Activated T-helper 2 cell treated with anti-CD3 and anti-CD28 coated beads, Interferon-gamma antibody, Interleukin-2, Interleukin-4, amounts not matched to agents 10 μg/mL and 5 μg/mL and 100 μg/mL, durations not matched to agents 14 hours and 24 hours and 36 hours (primary cell): ENCODE measurements around the gene GBX1. TPM values are rescaled to one million over a fixed set of nuclear protein-coding genes. Genes with fewer than 3 reads are reported as not detected.

Experiments
- DNase-seq: peaks from one replicate; pipeline ENCODE4 v3.0.0; 2021; ENCODE audit warnings: low spot score
- H3K27ac Mint-ChIP-seq: one replicate; pipeline ENCODE4 v1.8.0; 2021; ENCODE audit warnings: mixed read lengths
- H3K27me3 Mint-ChIP-seq: one replicate; pipeline ENCODE4 v1.8.0; 2021; ENCODE audit warnings: low read depth, mixed read lengths
- H3K36me3 Mint-ChIP-seq: one replicate; pipeline ENCODE4 v1.8.0; 2021; ENCODE audit warnings: low read depth, mixed read lengths
- H3K4me1 Mint-ChIP-seq: one replicate; pipeline ENCODE4 v1.8.0; 2021; ENCODE audit warnings: low read depth, mixed read lengths
- H3K4me3 Mint-ChIP-seq: one replicate; pipeline ENCODE4 v1.8.0; 2021; ENCODE audit warnings: low read depth, mild to moderate bottlenecking, moderate library complexity, mixed read lengths
- H3K9me3 Mint-ChIP-seq: one replicate; pipeline ENCODE4 v1.8.0; 2021; ENCODE audit warnings: mixed read lengths
- intact Hi-C: fragments of 100-400 bp; cut with micrococcal nuclease; formaldehyde crosslinking; loops from one replicate; pipeline ENCODE4 v1.15.1; 2023
- total RNA-seq: library from RNA; stranded (reverse); gene quantifications from 2 replicates; pipeline ENCODE4 v1.2.3, GENCODE V29; 2022

GBX1 gene
- total RNA-seq, 1 donor from 2014 or later = not detected

DNA sequence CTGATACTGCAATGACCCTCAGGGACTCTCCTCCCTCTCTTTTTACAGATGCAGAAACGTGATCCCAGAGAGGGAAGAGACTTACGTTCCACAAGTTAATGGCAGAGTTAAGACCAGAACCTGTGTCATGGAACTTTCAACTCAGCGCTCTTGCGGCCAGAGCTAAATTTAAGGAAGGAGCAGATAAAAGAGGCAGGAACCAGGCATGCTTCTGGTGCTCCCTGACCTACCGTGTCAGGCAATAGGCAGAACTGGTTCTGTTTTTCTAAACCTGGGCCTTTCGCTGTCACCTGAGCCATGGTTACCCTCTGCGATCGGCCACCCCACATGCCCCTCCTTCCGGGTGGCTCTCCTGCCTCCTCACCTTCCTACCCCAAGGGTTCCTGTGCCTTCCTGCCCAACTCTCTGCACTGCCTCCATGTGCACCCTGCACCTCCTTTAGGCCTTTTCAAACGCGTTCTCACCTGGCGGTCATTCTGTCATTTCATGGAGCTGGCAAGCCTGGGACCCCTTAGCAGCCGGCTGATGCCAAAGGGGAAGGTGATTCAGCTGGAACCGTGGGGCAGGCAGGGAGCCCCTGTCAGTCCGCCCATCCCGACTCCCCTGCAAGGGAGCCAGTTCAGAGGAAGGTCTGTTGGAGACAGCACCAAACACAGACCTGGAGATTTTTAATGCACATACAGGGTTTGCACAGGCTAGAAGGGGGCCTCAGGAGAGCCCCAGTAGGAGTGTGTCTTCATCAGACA is 7.7 kb upstream of the GBX1 start:
- peaks cover 29% of the 10 kb centered on the region for H3K27me3 Mint-ChIP-seq
- H3K9me3 Mint-ChIP-seq = no peaks in the 10 kb centered on the region
- intact Hi-C loops = no loop called here
- DNase-seq = no peak
- H3K27ac Mint-ChIP-seq = no peak overlapping the region
- no peak overlapping the region for H3K4me3 Mint-ChIP-seq
- H3K36me3 Mint-ChIP-seq = no peaks in the 10 kb centered on the region
- H3K4me1 Mint-ChIP-seq = peaks cover 4% of the 10 kb centered on the region

GRCh38 chr7:151174246-151175046 is 7.0 kb upstream of the GBX1 start:
- Mint-ChIP-seq H3K4me1 (peaks cover 4% of the 10 kb centered on the region), H3K27ac (no peak overlapping the region), H3K4me3 (no peak overlapping the region), H3K27me3 (peaks cover 36% of the 10 kb centered on the region), H3K9me3 (no peaks in the 10 kb centered on the region), H3K36me3 (no peaks in the 10 kb centered on the region)
- DNase-seq = no peak
- intact Hi-C loops = no loop called here

- DNase-seq = no peak
- no peaks in the 10 kb centered on the region for H3K36me3 Mint-ChIP-seq
- no peaks in the 10 kb centered on the region for H3K9me3 Mint-ChIP-seq
- H3K27me3 Mint-ChIP-seq = peaks cover 43% of the 10 kb centered on the region
- intact Hi-C loops = no loop called here
- no peak overlapping the region for H3K4me3 Mint-ChIP-seq
- H3K27ac Mint-ChIP-seq = no peak overlapping the region
- peaks cover 5% of the 10 kb centered on the region for H3K4me1 Mint-ChIP-seq
These were observed 6.1 kb upstream of the GBX1 start for GRCh38 chr7:151173386-151174245.

DNA sequence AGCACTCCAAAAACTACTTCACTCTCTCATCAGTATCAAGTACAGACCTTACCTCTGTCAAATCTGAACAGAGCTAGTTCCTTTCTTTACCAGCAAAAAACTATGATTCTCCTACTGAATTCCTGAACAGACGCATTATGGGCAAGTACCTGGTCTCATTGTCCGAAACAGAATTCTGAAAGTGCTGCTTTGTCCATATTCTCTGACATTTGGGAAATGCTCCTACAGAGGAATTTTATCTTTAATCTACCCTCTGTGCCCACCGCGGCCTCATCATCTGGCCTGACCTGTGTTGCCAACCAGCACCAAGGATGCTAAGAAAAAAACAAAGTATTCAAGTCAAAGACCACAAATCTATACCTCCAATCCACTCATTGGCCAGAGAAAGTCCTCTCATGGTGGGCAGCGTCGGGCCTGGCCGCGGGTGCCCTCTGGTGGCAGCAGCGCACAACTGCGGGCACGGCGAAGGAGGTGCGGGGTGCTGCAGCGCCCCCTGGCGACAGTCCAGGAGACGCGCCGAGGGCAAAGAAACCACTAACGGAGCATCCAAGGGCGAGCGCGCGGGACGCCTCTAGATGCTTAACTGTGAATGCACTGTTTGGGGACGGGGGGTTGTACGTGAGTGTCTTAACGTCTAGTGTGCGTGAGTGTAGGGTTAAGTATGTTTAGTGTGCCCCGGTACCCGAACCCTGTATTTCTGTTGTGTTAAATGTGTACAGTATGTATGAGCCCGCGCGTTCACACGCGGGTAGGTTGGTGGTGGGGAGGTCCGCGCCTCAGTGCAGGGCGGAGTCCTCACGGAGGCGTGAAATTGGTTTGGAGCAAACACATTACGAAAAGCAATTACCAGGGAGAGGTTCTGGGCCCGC is 5.0 kb upstream of the GBX1 start:
- peaks cover 47% of the 10 kb centered on the region for H3K27me3 Mint-ChIP-seq
- peaks cover 9% of the 10 kb centered on the region for H3K4me1 Mint-ChIP-seq
- no peak overlapping the region for H3K27ac Mint-ChIP-seq
- intact Hi-C loops = loop anchor here (1.0 kb wide), 1 partner anchor 48 kb away; no protein-coding TSS in a partner anchor
- H3K36me3 Mint-ChIP-seq = no peaks in the 10 kb centered on the region
- no peak overlapping the region for H3K4me3 Mint-ChIP-seq
- no peaks in the 10 kb centered on the region for H3K9me3 Mint-ChIP-seq
- peak; percentile 72 for DNase-seq

GRCh38 chr7:151168787-151169162 is 1.3 kb upstream of the GBX1 start:
- peaks cover 39% of the 10 kb centered on the region for H3K27me3 Mint-ChIP-seq
- H3K4me3 Mint-ChIP-seq = peak overlapping the region; percentile 62
- no peak overlapping the region for H3K27ac Mint-ChIP-seq
- intact Hi-C loops = loop anchor here (5.0 kb wide), 1 partner anchor 79 kb away; the partner anchor contains the start of gene SMARCD3
- no peaks in the 10 kb centered on the region for H3K9me3 Mint-ChIP-seq
- H3K4me1 Mint-ChIP-seq = peaks cover 9% of the 10 kb centered on the region
- no peak for DNase-seq
- H3K36me3 Mint-ChIP-seq = no peaks in the 10 kb centered on the region

DNA sequence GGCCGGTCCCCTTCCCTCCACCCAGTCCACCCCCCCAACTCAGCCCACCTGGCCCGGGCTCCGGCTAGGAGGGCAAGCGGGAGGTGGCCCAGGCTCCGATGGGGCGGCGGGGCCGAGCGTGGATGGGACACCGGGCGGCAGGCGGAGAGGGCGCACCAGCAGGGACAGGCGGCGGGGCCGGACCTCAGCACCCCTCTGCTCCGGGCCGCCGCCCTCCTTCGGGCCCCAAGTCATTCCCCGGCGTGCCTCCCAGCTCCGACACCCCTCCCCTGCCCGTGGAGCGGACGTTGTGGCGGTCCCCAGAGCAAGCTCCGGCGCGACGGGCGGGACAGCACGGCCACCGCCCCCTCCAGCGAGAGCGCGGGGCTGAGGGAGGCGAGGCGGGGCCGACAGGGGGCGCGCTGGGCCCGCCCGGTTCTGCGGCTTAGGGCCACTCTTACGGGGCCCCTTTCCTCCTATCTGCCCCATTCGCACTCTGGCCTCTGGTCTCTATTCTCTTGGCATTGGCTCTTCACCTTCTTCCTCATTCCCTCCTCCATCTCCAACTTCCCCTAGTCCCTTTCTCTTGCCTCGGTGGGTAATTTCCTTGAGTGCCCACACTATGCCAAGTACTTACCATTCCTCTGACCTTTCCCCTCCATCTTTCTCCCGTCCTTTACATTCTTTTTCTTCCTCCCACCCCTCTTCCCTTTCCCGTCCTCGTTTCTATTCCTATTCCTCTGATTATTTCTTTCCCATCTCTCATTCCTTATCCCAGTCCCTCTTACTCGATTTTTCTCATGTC is 701 bp upstream of the GBX1 start:
- peak overlapping the region; percentile 62 for H3K4me3 Mint-ChIP-seq
- peak; percentile 46 for DNase-seq
- intact Hi-C loops = loop anchor here (5.0 kb wide), 1 partner anchor 79 kb away; the partner anchor contains the start of gene SMARCD3
- no peaks in the 10 kb centered on the region for H3K9me3 Mint-ChIP-seq
- no peaks in the 10 kb centered on the region for H3K36me3 Mint-ChIP-seq
- H3K4me1 Mint-ChIP-seq = peaks cover 9% of the 10 kb centered on the region
- H3K27me3 Mint-ChIP-seq = peaks cover 39% of the 10 kb centered on the region
- no peak overlapping the region for H3K27ac Mint-ChIP-seq

DNA sequence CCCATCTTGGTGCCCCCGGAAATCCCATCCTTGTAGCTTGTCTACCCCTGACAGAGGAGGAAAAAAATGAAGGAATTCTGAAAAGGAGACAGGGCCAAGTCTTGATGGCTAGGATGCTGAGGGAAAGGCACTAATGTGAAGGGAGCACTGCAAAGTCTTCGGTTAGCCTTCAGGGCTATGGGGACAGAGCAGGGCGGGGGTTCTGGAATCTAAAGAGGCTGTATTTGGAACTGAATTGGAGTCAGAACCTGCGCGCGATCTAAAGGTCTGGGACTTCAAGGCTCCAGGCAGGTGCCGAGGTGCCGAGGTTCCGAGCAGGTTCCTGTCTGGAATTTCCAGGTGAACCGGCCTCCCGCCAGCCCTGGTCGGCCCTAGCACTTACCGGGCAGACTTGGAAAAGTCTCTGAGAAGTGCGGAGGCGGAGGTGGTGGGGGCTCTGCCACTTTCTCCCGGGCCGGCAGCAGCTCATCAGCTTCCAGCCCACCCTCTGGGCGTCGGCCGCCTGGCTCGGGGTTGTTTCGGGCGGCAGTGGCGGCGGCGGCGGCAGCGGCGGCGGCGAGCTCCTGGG is 781 bp downstream of the GBX1 start:
- DNase-seq = no peak
- Mint-ChIP-seq H3K4me3 (no peak overlapping the region), H3K27me3 (peaks cover 28% of the 10 kb centered on the region), H3K9me3 (no peaks in the 10 kb centered on the region), H3K4me1 (peaks cover 5% of the 10 kb centered on the region), H3K27ac (no peak overlapping the region), H3K36me3 (no peaks in the 10 kb centered on the region)
- intact Hi-C loops = loop anchor here (5.0 kb wide), 1 partner anchor 81 kb away; the partner anchor contains the start of gene SMARCD3

GRCh38 chr7:151161757-151162156 is 5.7 kb downstream of the GBX1 start:
- intact Hi-C loops = no loop called here
- Mint-ChIP-seq H3K4me3 (no peak overlapping the region), H3K36me3 (no peaks in the 10 kb centered on the region), H3K27ac (no peak overlapping the region), H3K9me3 (no peaks in the 10 kb centered on the region), H3K27me3 (peaks cover 13% of the 10 kb centered on the region), H3K4me1 (no peaks in the 10 kb centered on the region)
- DNase-seq = no peak

DNA sequence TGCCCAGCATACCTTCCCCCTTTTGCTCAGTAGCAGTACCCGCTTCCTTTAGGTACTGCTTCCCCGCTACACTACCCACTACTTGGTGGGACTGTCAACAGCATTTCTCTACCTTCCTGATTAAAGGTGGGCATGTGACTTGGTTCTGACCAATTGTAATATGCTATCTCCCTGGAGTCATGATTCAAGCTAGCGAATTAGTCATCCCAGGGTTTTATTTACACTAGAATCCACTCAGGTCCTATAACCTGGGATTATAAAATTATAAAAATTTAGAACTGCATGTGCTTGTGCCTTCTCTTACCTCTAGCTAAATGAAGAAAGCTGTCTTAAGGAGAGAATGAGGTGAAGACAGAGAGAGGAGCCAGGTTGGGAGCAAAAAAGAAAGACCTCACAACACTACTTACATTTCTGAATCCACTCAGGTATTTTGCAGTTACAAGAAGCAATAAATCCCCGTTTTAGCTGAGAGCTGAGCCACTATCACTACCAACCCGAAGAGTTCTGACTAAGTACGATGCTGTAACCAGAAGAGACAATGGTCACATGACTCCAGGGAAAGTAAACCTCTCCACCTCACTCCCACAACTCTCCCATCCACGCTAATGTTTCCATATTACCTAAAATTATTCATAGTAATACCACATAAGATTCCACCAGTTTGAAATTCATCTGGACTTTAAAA is 9.7 kb downstream of the GBX1 start:
- Mint-ChIP-seq H3K9me3 (no peaks in the 10 kb centered on the region), H3K36me3 (no peaks in the 10 kb centered on the region), H3K4me1 (no peaks in the 10 kb centered on the region), H3K27ac (no peak overlapping the region), H3K4me3 (no peak overlapping the region), H3K27me3 (peaks cover 33% of the 10 kb centered on the region)
- DNase-seq = no peak
- intact Hi-C loops = no loop called here

DNA sequence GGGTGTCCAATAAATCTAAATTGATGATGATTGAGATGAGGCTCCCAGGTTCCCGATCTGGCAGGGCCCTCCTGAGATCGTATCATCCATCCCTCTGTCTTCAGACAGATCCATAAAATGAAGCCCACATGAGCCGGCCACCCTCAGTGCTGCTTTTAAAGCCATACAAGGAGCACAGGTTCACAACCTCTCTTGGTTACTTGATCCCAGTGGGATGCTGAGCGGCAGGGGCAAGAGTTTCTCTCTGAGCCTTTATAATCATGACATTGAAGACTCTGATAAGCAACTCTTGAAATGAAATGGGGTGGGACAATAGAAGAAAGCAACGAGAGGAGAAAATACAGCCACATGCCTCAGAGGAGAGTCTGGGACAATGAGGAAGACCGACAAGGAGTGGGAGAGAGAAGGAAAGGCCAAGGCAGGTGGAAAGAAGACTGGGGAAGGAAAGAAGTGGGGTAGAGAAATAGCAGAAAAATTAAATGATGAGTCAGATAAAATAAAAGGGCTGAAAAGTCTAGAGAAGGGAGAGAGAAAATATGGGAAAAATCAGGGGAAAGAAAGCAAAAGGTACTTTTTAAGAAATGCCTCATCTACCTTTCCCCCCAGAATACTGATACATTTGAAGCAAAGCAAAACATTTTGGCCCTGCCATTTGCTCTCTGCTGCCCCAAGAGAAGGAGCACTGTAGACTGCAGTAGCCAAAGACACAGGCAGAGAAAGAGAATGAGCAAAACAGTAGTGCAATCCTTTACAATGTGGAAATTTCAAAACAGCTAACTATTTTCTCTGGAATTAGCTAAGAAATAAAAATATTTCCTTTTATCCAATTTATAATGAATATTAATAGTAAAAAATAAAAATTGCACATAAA is 14.6 kb downstream of the GBX1 start:
- peaks cover 36% of the 10 kb centered on the region for H3K27me3 Mint-ChIP-seq
- H3K36me3 Mint-ChIP-seq = no peaks in the 10 kb centered on the region
- intact Hi-C loops = no loop called here
- H3K4me1 Mint-ChIP-seq = no peaks in the 10 kb centered on the region
- no peak overlapping the region for H3K27ac Mint-ChIP-seq
- no peak for DNase-seq
- no peaks in the 10 kb centered on the region for H3K9me3 Mint-ChIP-seq
- no peak overlapping the region for H3K4me3 Mint-ChIP-seq
